CD8-positive, alpha-beta memory T cell (primary cell): ENCODE measurements around the gene CAPN14. TPM values are rescaled to one million over a fixed set of nuclear protein-coding genes. Genes with fewer than 3 reads are reported as not detected.
A peak's percentile ranks its signal among the peaks of the same experiment; 100 is the strongest.

ENCODE experiments used
- CTCF ChIA-PET: fragments of 350-600 bp; sonication (Branson Sonifier 250); formaldehyde crosslinking; loops from one replicate; lab custom pipeline; 2021; ENCODE audit warnings: antibody characterized with exemption; lab: Charles Lee
- POLR2A ChIA-PET: fragments of 350-600 bp; sonication (Branson Sonifier 250); formaldehyde crosslinking; loops from one replicate; lab custom pipeline; 2021; ENCODE audit warnings: antibody characterized with exemption; lab: Charles Lee
- DNase-seq, 5 donors: peaks; one replicate each; pipeline versions ENCODE4 v3.0.0 to v3.0.0-alpha.2; 2020 to 2022; ENCODE audit warnings: mixed read lengths in 1 of 5
- H3K27ac ChIP-seq: one replicate; pipeline ENCODE4 v1.7.0; 2013; ENCODE audit warnings: low read depth, mild to moderate bottlenecking, low read length, moderate library complexity
- H3K27me3 ChIP-seq: 2 replicates; pipeline ENCODE4 v1.7.0; 2013; ENCODE audit warnings: low read length, mild to moderate bottlenecking; ENCODE audit not compliant: insufficient read depth, poor library complexity, severe bottlenecking
- H3K36me3 ChIP-seq: 2 replicates; pipeline ENCODE4 v1.7.0; 2013; ENCODE audit warnings: mild to moderate bottlenecking, low read length, moderate library complexity; ENCODE audit not compliant: insufficient read depth
- H3K4me1 ChIP-seq: 2 replicates; pipeline ENCODE4 v1.7.0; 2013; ENCODE audit warnings: mild to moderate bottlenecking, low read length, moderate library complexity; ENCODE audit not compliant: insufficient read depth
- H3K4me3 ChIP-seq: 2 replicates; pipeline ENCODE4 v1.7.0; 2013; ENCODE audit warnings: mild to moderate bottlenecking, low read length
- H3K9me3 ChIP-seq: 2 replicates; pipeline ENCODE4 v1.7.0; 2013; ENCODE audit warnings: mild to moderate bottlenecking, low read length
- H3K27ac Mint-ChIP-seq, 8 donors: one replicate each; pipeline ENCODE4 v1.8.0; 2020 to 2021; ENCODE audit warnings: mixed read lengths in 8 of 8, mild to moderate bottlenecking in 6 of 8, inconsistent platforms in 3 of 8, moderate library complexity in 3 of 8
- H3K27me3 Mint-ChIP-seq, 2 donors: one replicate each; pipeline ENCODE4 v1.8.0; 2020 to 2021; ENCODE audit warnings: mixed read lengths in 2 of 2, mild to moderate bottlenecking in 1 of 2, moderate library complexity in 1 of 2
- H3K36me3 Mint-ChIP-seq, 3 donors: one replicate each; pipeline ENCODE4 v1.8.0; 2020 to 2021; ENCODE audit warnings: mixed read lengths in 3 of 3, inconsistent platforms in 1 of 3, mild to moderate bottlenecking in 1 of 3
- H3K4me1 Mint-ChIP-seq, 3 donors: one replicate each; pipeline ENCODE4 v1.8.0; 2020 to 2021; ENCODE audit warnings: mixed read lengths in 3 of 3, inconsistent platforms in 1 of 3, mild to moderate bottlenecking in 1 of 3
- H3K4me3 Mint-ChIP-seq, 7 donors: one replicate each; pipeline ENCODE4 v1.8.0; 2020 to 2021; ENCODE audit warnings: mixed read lengths in 7 of 7, mild to moderate bottlenecking in 6 of 7, moderate library complexity in 4 of 7, inconsistent platforms in 2 of 7
- H3K9me3 Mint-ChIP-seq, 5 donors: one replicate each; pipeline ENCODE4 v1.8.0; 2020 to 2022; ENCODE audit warnings: mixed read lengths in 5 of 5, mild to moderate bottlenecking in 3 of 5, moderate library complexity in 2 of 5, inconsistent platforms in 1 of 5
- polyA plus RNA-seq: library from polyadenylated mRNA; unstranded; fragments of 300-500 nt; fragmentation: Illumina TruSeq; gene quantifications from one replicate; pipeline ENCODE4 v1.2.3, GENCODE V29; 2021
- total RNA-seq, 2 experiments: library from RNA; stranded (reverse); gene quantifications; one replicate each; pipeline ENCODE4 v1.2.3, GENCODE V29; 2021

CAPN14 gene
- total and polyA plus RNA-seq, 3 experiments from 2014 or later = 0.07 to 0.40 (median 0.31) TPM

DNA sequence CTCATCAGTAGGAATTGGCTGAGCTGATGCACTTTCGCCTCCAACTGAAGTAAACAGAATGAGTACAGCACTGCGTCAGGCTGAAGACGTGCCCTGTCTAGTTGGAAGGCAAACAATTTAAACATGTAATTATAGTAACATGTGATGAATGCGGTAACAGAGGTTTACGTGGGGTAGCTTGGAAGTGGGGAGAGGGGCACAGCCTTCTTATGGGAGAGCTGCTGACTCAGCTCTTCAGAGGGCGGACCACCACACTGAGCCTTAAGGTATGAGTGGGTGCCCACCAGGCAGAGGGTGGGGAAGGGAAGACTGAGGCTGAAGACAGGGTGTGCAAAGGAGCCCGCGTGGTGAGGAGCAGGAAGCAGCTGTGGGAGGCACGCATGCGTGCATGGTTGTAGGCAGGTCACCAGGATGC, 10.4 kb upstream of the CAPN14 start:
- Histone ChIP-seq H3K36me3 (no peaks in the 10 kb centered on the region), H3K27ac (no peak overlapping the region), H3K27me3 (no peaks in the 10 kb centered on the region), H3K9me3 (no peaks in the 10 kb centered on the region), H3K4me3 (no peak overlapping the region), H3K4me1 (no peaks in the 10 kb centered on the region)
- peaks cover 0 to 3% (median 0%) of the 10 kb centered on the region in 3 donors for H3K36me3 Mint-ChIP-seq
- H3K4me1 Mint-ChIP-seq = no peaks in the 10 kb centered on the region
- peaks cover 23 to 26% of the 10 kb centered on the region in 2 donors for H3K27me3 Mint-ChIP-seq
- ChIA-PET POLR2A (no interaction called here), CTCF (interaction anchor here (1.5 kb wide), 1 partner anchor 105 kb away, joined by 3 read pairs; no protein-coding TSS in a partner anchor)
- H3K27ac Mint-ChIP-seq = no peak overlapping the region
- H3K4me3 Mint-ChIP-seq = no peak overlapping the region
- DNase-seq = no peak
- H3K9me3 Mint-ChIP-seq = no peaks in the 10 kb centered on the region

DNA sequence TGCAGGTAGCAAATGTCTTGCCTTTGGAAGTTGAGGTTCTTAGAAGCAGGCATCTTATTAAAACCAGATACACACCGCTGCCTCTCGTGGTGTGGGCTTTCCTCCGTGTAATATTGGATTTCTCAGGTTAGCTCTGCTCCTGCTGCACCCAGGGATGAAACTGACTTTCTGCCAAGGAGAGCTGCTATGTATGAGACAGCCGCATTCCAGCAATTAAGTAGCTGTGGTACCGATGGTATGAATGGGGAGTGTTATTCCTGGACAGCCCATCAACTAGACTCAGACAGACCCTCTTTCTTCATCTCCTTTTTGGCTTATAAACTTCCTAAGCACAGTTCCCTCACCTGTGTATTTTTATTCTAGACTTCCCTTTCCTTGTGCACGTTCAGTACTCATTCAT, 9.8 kb upstream of the CAPN14 start:
- Mint-ChIP-seq H3K4me3 (no peak overlapping the region), H3K27me3 (peaks cover 25 to 29% of the 10 kb centered on the region in 2 donors), H3K4me1 (no peaks in the 10 kb centered on the region), H3K9me3 (no peaks in the 10 kb centered on the region), H3K36me3 (peaks cover 0 to 3% (median 0%) of the 10 kb centered on the region in 3 donors), H3K27ac (no peak overlapping the region)
- DNase-seq = no peak
- H3K27ac ChIP-seq = no peak overlapping the region
- POLR2A ChIA-PET = no interaction called here
- H3K9me3 ChIP-seq = no peaks in the 10 kb centered on the region
- H3K4me3 ChIP-seq = no peak overlapping the region
- CTCF ChIA-PET = no interaction called here
- no peaks in the 10 kb centered on the region for H3K4me1 ChIP-seq
- no peaks in the 10 kb centered on the region for H3K27me3 ChIP-seq
- no peaks in the 10 kb centered on the region for H3K36me3 ChIP-seq

DNA sequence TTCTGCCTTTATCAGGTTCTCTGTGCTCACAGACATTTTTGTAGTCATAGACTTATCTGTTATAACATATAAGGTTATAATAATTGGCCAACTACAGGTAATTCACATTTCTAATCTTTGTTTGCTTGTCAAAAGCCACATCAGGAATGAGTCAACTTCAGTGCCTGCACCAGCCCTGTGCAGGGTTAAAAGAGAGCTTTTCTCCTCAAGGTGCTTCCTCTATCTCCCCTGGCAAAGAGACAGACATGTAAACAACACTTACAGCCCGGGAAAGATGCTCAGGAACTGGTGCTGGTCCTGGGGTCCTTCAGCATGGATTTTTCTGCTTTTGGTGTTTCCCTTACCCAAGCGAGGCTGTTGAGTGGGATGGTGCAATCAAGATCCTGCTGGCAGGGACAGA, 9.0 kb upstream of the CAPN14 start:
- no peaks in the 10 kb centered on the region for H3K36me3 ChIP-seq
- Mint-ChIP-seq H3K27me3 (peaks cover 25 to 31% of the 10 kb centered on the region in 2 donors), H3K27ac (peak overlapping the region in 1 of 8 donors; percentile 73), H3K9me3 (no peaks in the 10 kb centered on the region), H3K4me1 (no peaks in the 10 kb centered on the region), H3K36me3 (peaks cover 0 to 3% (median 2%) of the 10 kb centered on the region in 3 donors), H3K4me3 (no peak overlapping the region)
- DNase-seq = no peak
- no peaks in the 10 kb centered on the region for H3K4me1 ChIP-seq
- H3K9me3 ChIP-seq = no peaks in the 10 kb centered on the region
- H3K27ac ChIP-seq = no peak overlapping the region
- ChIA-PET CTCF (no interaction called here), POLR2A (no interaction called here)
- no peak overlapping the region for H3K4me3 ChIP-seq
- no peaks in the 10 kb centered on the region for H3K27me3 ChIP-seq

DNA sequence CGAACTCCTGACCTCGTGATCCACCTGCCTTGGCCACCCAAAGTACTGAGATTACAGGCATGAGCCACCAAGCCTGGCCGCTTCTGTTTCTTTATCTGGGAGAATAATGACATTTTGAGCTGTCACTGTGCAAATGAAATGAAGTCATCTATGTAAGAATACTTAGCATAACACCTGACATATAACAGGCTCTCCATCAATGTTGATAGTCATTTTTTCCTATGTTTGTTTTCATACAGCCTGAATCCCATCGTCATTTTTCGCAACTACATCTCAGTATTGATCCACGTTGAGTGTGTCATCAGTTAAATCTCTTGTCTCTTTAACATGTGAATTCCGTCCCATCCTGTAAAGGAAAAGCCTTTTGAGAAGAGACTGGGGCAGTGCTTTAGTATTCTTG, 6.4 kb upstream of the CAPN14 start:
- no peak overlapping the region for H3K4me3 ChIP-seq
- Mint-ChIP-seq H3K4me3 (no peak overlapping the region), H3K36me3 (peaks cover 0 to 6% (median 2%) of the 10 kb centered on the region in 3 donors), H3K9me3 (no peaks in the 10 kb centered on the region), H3K4me1 (no peaks in the 10 kb centered on the region), H3K27ac (no peak overlapping the region), H3K27me3 (peaks cover 16 to 45% of the 10 kb centered on the region in 2 donors)
- ChIA-PET POLR2A (no interaction called here), CTCF (no interaction called here)
- no peak for DNase-seq
- H3K36me3 ChIP-seq = no peaks in the 10 kb centered on the region
- no peaks in the 10 kb centered on the region for H3K9me3 ChIP-seq
- H3K27ac ChIP-seq = no peak overlapping the region
- H3K4me1 ChIP-seq = no peaks in the 10 kb centered on the region
- no peaks in the 10 kb centered on the region for H3K27me3 ChIP-seq

DNA sequence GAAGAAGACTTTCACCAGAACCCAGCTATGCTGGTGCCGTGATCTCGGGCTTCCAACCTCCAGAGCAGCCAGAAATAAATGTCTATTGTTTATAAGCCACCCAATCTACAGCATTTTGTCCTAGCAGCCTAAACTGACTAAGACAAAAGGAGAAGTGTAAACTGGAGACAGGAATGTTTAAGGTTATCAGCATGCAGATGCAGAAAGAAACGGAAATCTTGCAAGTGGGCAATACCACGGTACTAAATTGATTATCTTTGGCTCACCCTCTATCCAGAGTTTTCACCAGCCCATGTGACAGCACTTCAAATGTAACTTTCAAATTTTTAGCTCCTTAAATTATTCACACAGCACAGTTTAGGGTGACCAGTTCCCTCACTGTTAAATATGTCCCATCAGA, 5.7 kb upstream of the CAPN14 start:
- H3K4me3 ChIP-seq = no peak overlapping the region
- Mint-ChIP-seq H3K27ac (peak overlapping the region in 1 of 8 donors; percentile 31), H3K27me3 (peaks cover 16 to 45% of the 10 kb centered on the region in 2 donors), H3K4me1 (no peaks in the 10 kb centered on the region), H3K9me3 (no peaks in the 10 kb centered on the region), H3K36me3 (peaks cover 0 to 11% (median 2%) of the 10 kb centered on the region in 3 donors), H3K4me3 (no peak overlapping the region)
- DNase-seq = no peak
- H3K36me3 ChIP-seq = no peaks in the 10 kb centered on the region
- H3K4me1 ChIP-seq = no peaks in the 10 kb centered on the region
- ChIA-PET POLR2A (no interaction called here), CTCF (no interaction called here)
- H3K9me3 ChIP-seq = no peaks in the 10 kb centered on the region
- H3K27me3 ChIP-seq = no peaks in the 10 kb centered on the region
- no peak overlapping the region for H3K27ac ChIP-seq

- Mint-ChIP-seq H3K4me3 (no peak overlapping the region), H3K27ac (no peak overlapping the region), H3K4me1 (no peaks in the 10 kb centered on the region), H3K27me3 (peaks cover 11 to 42% of the 10 kb centered on the region in 2 donors), H3K9me3 (no peaks in the 10 kb centered on the region), H3K36me3 (peaks cover 0 to 11% (median 2%) of the 10 kb centered on the region in 3 donors)
- no peaks in the 10 kb centered on the region for H3K36me3 ChIP-seq
- ChIA-PET POLR2A (no interaction called here), CTCF (no interaction called here)
- DNase-seq = no peak
- H3K9me3 ChIP-seq = no peaks in the 10 kb centered on the region
- H3K4me1 ChIP-seq = no peaks in the 10 kb centered on the region
- H3K4me3 ChIP-seq = no peak overlapping the region
- H3K27ac ChIP-seq = no peak overlapping the region
- H3K27me3 ChIP-seq = no peaks in the 10 kb centered on the region
Measured at GRCh38 chr2:31222071-31222470, 4.8 kb upstream of the CAPN14 start.

DNA sequence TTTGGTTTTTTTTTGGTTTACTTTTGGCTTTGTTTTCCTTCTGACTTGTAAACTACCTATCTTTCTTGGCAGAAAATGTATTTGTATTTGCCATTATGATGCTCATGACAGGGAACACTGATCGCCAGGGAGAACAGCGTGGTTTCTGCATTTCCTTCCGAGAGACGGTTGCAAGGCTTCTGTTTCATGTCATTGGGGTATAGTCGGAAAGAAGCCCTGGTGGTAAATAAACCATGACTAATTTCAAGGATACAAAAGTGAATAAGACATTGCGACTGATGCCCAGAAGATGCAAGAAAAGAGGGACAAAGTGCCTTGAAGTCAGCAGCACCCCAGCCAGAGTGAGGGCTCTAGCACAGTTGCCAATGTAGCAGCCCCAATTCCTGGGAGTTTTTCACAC, 4.2 kb upstream of the CAPN14 start:
- no peaks in the 10 kb centered on the region for H3K9me3 ChIP-seq
- H3K4me1 Mint-ChIP-seq = no peaks in the 10 kb centered on the region
- H3K27me3 Mint-ChIP-seq = peaks cover 11 to 42% of the 10 kb centered on the region in 2 donors
- no peak overlapping the region for H3K27ac ChIP-seq
- H3K4me1 ChIP-seq = no peaks in the 10 kb centered on the region
- H3K4me3 Mint-ChIP-seq = no peak overlapping the region
- H3K27me3 ChIP-seq = no peaks in the 10 kb centered on the region
- ChIA-PET CTCF (no interaction called here), POLR2A (no interaction called here)
- no peak overlapping the region for H3K27ac Mint-ChIP-seq
- no peaks in the 10 kb centered on the region for H3K9me3 Mint-ChIP-seq
- no peak overlapping the region for H3K4me3 ChIP-seq
- H3K36me3 Mint-ChIP-seq = peaks cover 0 to 11% (median 2%) of the 10 kb centered on the region in 3 donors
- no peak for DNase-seq
- no peaks in the 10 kb centered on the region for H3K36me3 ChIP-seq

DNA sequence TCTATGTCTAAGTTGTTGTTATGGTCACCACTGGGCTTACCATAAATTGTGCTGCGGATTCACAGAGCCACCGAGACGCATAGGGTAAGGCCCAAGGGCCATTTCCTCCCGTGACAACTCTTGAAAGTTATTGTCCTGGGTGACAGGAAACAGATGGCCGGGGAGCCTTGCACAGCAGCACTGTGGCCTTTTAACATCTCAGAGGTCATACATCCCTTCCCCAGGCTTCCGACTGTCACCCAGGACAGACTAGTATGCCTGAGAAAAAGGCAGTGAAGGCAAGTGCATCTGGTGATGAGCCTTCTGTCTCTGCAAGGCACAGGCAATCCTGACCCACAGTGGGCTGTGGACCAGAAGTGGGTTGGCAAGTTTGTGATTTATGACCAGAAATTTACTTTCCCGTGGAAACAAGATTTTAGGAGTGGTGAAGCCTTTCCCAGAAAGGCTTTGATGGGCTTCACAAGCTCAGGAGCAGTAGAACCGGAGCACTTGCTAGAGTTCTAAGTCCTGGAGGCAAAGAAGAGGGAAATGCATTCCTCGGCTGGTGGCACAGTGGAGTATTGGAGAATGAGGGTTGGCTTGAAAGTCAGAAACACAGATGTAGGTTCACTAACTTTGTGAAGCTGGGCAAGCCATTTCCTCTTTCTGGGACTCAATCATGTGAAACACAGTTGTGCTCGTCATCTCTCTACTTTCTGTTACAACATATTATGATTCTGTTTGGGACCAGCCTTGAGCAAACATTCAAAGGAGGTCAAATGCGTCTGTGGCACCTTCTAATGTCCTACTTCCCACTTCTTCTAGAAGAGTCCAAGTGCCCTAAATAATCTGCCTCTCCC, 2.0 kb upstream of the CAPN14 start:
- Mint-ChIP-seq H3K4me1 (peaks cover 0 to 3% (median 0%) of the 10 kb centered on the region in 3 donors), H3K9me3 (no peaks in the 10 kb centered on the region), H3K36me3 (peaks cover 0 to 11% (median 2%) of the 10 kb centered on the region in 3 donors), H3K27ac (peak overlapping the region in 1 of 8 donors; percentile 24), H3K27me3 (peaks cover 11 to 39% of the 10 kb centered on the region in 2 donors), H3K4me3 (no peak overlapping the region)
- POLR2A ChIA-PET = no interaction called here
- no peaks in the 10 kb centered on the region for H3K27me3 ChIP-seq
- no peak overlapping the region for H3K4me3 ChIP-seq
- no peak for DNase-seq
- H3K36me3 ChIP-seq = no peaks in the 10 kb centered on the region
- H3K9me3 ChIP-seq = no peaks in the 10 kb centered on the region
- H3K27ac ChIP-seq = no peak overlapping the region
- no peaks in the 10 kb centered on the region for H3K4me1 ChIP-seq
- CTCF ChIA-PET = no interaction called here
